GM13977 (cell line): ENCODE data around the gene CD3G.

ENCODE experiments used
- DNase-seq: peaks from one replicate; pipeline ENCODE4 v3.0.0; 2012; ENCODE audit warnings: low spot score
- CTCF ChIP-seq: IDR thresholded peaks from 2 replicates; pipeline ENCODE4 v1.5.1; 2012; ENCODE audit warnings: mild to moderate bottlenecking, control low read depth; ENCODE audit not compliant: insufficient read depth; ENCODE audit errors: extremely low read depth, missing control alignments
- in situ Hi-C: fragments of 300-500 bp; cut with MboI; formaldehyde crosslinking; loops from one replicate; pipeline ENCODE4 v1.12.0; 2022; ENCODE audit warnings: low sequenced_read_pairs, low pct_unique_long_range_greater_than_20kb, mixed read lengths, inconsistent platforms; ENCODE audit not compliant: unreplicated experiment

Gene CD3G

GRCh38 chr11:118321386-118322082, 22.6 kb upstream of the CD3G start:
- DNase-seq = peak; percentile 36
- in situ Hi-C loops = no loop called here
- TF ChIP-seq CTCF = no peak

- in situ Hi-C loops = no loop called here
- DNase-seq = no peak
- TF ChIP-seq CTCF = no peak
Observed at GRCh38 chr11:118322721-118323120, 21.4 kb upstream of the CD3G start.

GRCh38 chr11:118325283-118325682, 18.9 kb upstream of the CD3G start:
- TF ChIP-seq CTCF = no peak
- in situ Hi-C loops = no loop called here
- no peak for DNase-seq

- DNase-seq = no peak
- TF ChIP-seq CTCF = no peak
- in situ Hi-C loops = no loop called here
Observed at GRCh38 chr11:118328745-118329144, 15.4 kb upstream of the CD3G start.

GRCh38 chr11:118334745-118335144, 9.4 kb upstream of the CD3G start:
- DNase-seq = no peak
- TF ChIP-seq CTCF = no peak
- in situ Hi-C loops = no loop called here

GRCh38 chr11:118338637-118339061, 5.5 kb upstream of the CD3G start:
- TF ChIP-seq CTCF = no peak
- in situ Hi-C loops = no loop called here

More at GRCh38 chr11:118338637-118339061, 5.5 kb upstream of the CD3G start:
- DNase-seq = peak; percentile 60
